ENCODE measurements around the gene OGFR. TPM values are rescaled to one million over a fixed set of nuclear protein-coding genes. Genes with fewer than 3 reads are reported as not detected.

The OGFR gene
- total RNA-seq, 1 experiment from 2014 or later: 84.7 TPM

- Histone ChIP-seq H3K4me3 (ENCODE audit: low read depth, low read length) (no peak overlapping the region), H3K27me3 (replicated peaks; ENCODE audit: control insufficient read depth, insufficient read depth, low read length) (no peaks in the 10 kb centered on the region), H3K36me3 (ENCODE audit: control insufficient read depth, insufficient read depth, low read length) (no peaks in the 10 kb centered on the region), H3K9me3 (no peaks in the 10 kb centered on the region), H3K4me1 (peaks cover 23% of the 10 kb centered on the region)
- no TSS peak for BruUV-seq (replicated peaks)
- intact Hi-C loops (cut with micrococcal nuclease; ENCODE audit: unreplicated experiment): no loop called here
- no peak for DNase-seq
- TF ChIP-seq, protein P1, sequence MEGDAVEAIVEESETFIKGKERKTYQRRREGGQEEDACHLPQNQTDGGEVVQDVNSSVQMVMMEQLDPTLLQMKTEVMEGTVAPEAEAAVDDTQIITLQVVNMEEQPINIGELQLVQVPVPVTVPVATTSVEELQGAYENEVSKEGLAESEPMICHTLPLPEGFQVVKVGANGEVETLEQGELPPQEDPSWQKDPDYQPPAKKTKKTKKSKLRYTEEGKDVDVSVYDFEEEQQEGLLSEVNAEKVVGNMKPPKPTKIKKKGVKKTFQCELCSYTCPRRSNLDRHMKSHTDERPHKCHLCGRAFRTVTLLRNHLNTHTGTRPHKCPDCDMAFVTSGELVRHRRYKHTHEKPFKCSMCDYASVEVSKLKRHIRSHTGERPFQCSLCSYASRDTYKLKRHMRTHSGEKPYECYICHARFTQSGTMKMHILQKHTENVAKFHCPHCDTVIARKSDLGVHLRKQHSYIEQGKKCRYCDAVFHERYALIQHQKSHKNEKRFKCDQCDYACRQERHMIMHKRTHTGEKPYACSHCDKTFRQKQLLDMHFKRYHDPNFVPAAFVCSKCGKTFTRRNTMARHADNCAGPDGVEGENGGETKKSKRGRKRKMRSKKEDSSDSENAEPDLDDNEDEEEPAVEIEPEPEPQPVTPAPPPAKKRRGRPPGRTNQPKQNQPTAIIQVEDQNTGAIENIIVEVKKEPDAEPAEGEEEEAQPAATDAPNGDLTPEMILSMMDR (IDR thresholded peaks at IDR 0.05; ENCODE audit: insufficient read depth in 1 of 2, low read depth in 1 of 2, low read length in 1 of 2, severe bottlenecking in 1 of 2, unreplicated experiment in 1 of 2): no peak
- Mint-ChIP-seq H3K4me3 (ENCODE audit: unreplicated experiment) (peak overlapping the region; percentile 42), H3K4me1 (ENCODE audit: low read depth, unreplicated experiment) (peaks cover 11% of the 10 kb centered on the region), H3K36me3 (ENCODE audit: insufficient read depth, unreplicated experiment) (peaks cover 14% of the 10 kb centered on the region), H3K27me3 (ENCODE audit: insufficient read depth, unreplicated experiment) (no peaks in the 10 kb centered on the region), H3K9me3 (ENCODE audit: unreplicated experiment) (no peaks in the 10 kb centered on the region), H3K27ac (ENCODE audit: unreplicated experiment) (no peak overlapping the region)
- ChIA-PET CTCF (interaction anchor here (1.7 kb wide), 1 partner anchor 10 kb away, joined by 8 read pairs; no protein-coding TSS in a partner anchor), POLR2A (no interaction called here)
Observed at GRCh38 chr20:62817975-62818591, 13.4 kb downstream of the OGFR start.

DNA sequence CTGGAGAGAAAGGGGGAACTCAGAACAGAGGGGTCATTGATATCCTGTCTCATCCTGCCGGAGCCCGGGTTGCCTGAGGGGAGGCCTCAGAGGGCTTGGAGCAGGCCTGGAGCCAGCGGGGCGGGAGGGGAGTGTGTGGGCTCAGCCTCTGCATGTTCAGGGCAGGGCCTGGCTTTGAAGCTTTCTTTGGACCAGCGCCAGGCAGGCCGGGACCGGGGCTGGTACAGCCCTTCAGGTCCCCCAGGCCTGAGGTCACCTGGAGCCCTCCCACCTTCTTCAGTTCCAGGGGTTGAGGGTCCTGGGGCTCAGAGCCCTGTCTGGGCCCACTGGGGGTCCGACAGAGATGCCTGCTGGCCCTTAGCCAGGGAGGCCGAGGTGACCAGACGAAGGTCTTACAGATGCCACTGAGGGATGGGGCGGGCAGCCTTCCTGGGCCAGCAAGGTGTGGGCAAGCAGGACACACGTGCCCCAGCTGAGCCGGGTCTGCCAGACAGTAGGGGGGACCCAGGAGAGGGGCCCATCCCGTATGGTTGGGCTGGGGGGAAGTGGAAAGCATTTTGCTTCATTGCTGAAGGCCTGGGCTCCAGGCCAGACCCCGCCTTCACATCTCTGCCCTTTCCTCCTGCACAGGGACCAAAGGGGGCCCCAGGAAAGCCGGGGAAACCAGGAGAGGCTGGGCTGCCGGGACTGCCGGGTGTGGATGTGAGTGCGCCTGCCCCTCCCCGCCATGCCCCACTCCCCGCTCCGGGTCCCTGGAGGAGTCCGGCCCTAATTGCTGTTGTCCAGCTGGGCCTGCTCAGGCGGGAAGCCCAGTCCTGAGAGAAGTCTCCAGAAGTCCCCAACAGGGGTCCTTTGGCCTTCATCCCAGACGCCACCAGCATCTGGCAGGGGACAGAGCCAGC, 14.2 kb downstream of the OGFR start:
- TF ChIP-seq, protein P1 (IDR thresholded peaks at IDR 0.05; ENCODE audit: insufficient read depth in 1 of 2, low read depth in 1 of 2, low read length in 1 of 2, severe bottlenecking in 1 of 2, unreplicated experiment in 1 of 2): no peak
- Histone ChIP-seq H3K4me3 (ENCODE audit: low read depth, low read length) (no peak overlapping the region), H3K27me3 (replicated peaks; ENCODE audit: control insufficient read depth, insufficient read depth, low read length) (no peaks in the 10 kb centered on the region), H3K4me1 (peaks cover 23% of the 10 kb centered on the region), H3K9me3 (no peaks in the 10 kb centered on the region), H3K36me3 (ENCODE audit: control insufficient read depth, insufficient read depth, low read length) (no peaks in the 10 kb centered on the region)
- H3K4me1 Mint-ChIP-seq (ENCODE audit: low read depth, unreplicated experiment): peaks cover 11% of the 10 kb centered on the region
- H3K9me3 Mint-ChIP-seq (ENCODE audit: unreplicated experiment): no peaks in the 10 kb centered on the region
- peaks cover 14% of the 10 kb centered on the region for H3K36me3 Mint-ChIP-seq (ENCODE audit: insufficient read depth, unreplicated experiment)
- intact Hi-C loops (cut with micrococcal nuclease; ENCODE audit: unreplicated experiment): no loop called here
- H3K4me3 Mint-ChIP-seq (ENCODE audit: unreplicated experiment): peak overlapping the region; percentile 42
- BruUV-seq (replicated peaks): no TSS peak
- POLR2A ChIA-PET: no interaction called here
- no peak for DNase-seq
- H3K27ac Mint-ChIP-seq (ENCODE audit: unreplicated experiment): no peak overlapping the region
- H3K27me3 Mint-ChIP-seq (ENCODE audit: insufficient read depth, unreplicated experiment): no peaks in the 10 kb centered on the region
- CTCF ChIA-PET: no interaction called here

DNA sequence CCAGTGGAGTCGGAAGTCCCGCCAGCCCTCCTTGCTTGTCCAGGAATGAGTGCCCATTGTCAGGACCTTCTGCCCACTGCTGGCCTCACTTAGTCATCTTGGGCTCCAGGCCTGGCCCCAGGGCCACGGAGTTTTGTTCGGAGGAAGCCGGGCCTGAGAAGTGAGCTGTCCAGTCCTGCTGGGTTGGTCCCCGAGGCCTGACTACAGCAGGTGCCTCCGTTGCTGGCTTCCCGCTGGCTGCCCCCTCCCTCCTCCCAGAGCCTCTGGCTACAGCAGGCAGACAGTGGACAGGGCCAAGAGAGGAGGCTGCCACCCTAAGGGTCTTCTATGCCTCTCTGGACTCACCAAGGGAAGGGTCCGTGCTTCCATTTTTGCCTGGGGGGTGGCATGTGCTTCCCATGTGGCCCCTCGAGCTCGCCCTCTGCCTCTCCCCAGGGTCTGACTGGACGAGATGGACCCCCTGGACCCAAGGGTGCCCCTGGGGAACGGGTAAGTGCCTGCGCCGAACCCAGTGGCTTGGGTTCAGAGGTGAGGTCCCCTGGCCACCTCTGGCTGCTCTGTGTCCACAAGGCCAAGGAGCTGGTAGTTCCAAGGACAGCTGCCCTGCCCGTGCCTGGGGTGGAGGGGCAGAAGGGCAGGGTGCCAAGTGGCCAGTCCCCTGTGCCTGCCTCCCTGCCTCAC, 15.0 kb downstream of the OGFR start:
- Histone ChIP-seq H3K9me3 (no peaks in the 10 kb centered on the region), H3K4me3 (ENCODE audit: low read depth, low read length) (no peak overlapping the region), H3K27me3 (replicated peaks; ENCODE audit: control insufficient read depth, insufficient read depth, low read length) (no peaks in the 10 kb centered on the region), H3K4me1 (peaks cover 27% of the 10 kb centered on the region), H3K36me3 (ENCODE audit: control insufficient read depth, insufficient read depth, low read length) (no peaks in the 10 kb centered on the region)
- Mint-ChIP-seq H3K4me3 (ENCODE audit: unreplicated experiment) (no peak overlapping the region), H3K27ac (ENCODE audit: unreplicated experiment) (no peak overlapping the region), H3K4me1 (ENCODE audit: low read depth, unreplicated experiment) (peaks cover 11% of the 10 kb centered on the region), H3K9me3 (ENCODE audit: unreplicated experiment) (no peaks in the 10 kb centered on the region), H3K36me3 (ENCODE audit: insufficient read depth, unreplicated experiment) (peaks cover 12% of the 10 kb centered on the region), H3K27me3 (ENCODE audit: insufficient read depth, unreplicated experiment) (no peaks in the 10 kb centered on the region)
- TF ChIP-seq, protein P1 (IDR thresholded peaks at IDR 0.05; ENCODE audit: insufficient read depth in 1 of 2, low read depth in 1 of 2, low read length in 1 of 2, severe bottlenecking in 1 of 2, unreplicated experiment in 1 of 2): no peak
- ChIA-PET POLR2A (no interaction called here), CTCF (interaction anchor here (0.5 kb wide), 1 partner anchor 112 kb away, joined by 7 read pairs; no protein-coding TSS in a partner anchor)
- BruUV-seq (replicated peaks): no TSS peak
- no peak for DNase-seq
- intact Hi-C loops (cut with micrococcal nuclease; ENCODE audit: unreplicated experiment): no loop called here

All from Caco-2 (cell line).